GM18870 (cell line): ENCODE results near the gene PHYHIPL.

Experiments used
- ATAC-seq: cut with Tn5 transposase; IDR thresholded peaks from one replicate; pipeline ENCODE4 v1.9.1; 2021; ENCODE audit warnings: moderate library complexity; ENCODE audit not compliant: unreplicated experiment

PHYHIPL gene

GRCh38 chr10:59252491-59252890, 76.0 kb downstream of the PHYHIPL start:
- ATAC-seq = no peak

DNA sequence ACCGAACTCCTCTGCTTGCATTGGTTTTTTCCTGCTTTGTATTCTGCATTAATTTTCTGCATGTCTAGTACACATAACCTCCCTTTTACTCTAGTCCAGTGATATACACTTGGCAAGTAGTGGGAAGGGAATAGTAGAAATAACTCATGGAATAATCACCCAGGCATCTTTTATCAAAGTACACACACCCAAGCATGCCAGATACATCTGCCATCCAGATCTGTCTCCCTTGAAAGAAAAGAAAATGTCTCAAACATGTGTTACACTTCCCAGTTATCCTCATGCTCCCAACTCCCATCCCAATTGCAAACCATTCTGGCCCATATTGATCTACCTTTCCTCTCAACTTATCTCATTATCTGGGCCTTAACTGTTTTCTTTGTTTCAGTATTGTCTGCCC, 79.0 kb downstream of the PHYHIPL start:
- no peak for ATAC-seq

GRCh38 chr10:59257224-59257623, 80.8 kb downstream of the PHYHIPL start:
- no peak for ATAC-seq

- ATAC-seq = no peak
Observed at GRCh38 chr10:59258890-59259289, 82.4 kb downstream of the PHYHIPL start.

- no peak for ATAC-seq
Observed at GRCh38 chr10:59265141-59265540, 88.7 kb downstream of the PHYHIPL start.

DNA sequence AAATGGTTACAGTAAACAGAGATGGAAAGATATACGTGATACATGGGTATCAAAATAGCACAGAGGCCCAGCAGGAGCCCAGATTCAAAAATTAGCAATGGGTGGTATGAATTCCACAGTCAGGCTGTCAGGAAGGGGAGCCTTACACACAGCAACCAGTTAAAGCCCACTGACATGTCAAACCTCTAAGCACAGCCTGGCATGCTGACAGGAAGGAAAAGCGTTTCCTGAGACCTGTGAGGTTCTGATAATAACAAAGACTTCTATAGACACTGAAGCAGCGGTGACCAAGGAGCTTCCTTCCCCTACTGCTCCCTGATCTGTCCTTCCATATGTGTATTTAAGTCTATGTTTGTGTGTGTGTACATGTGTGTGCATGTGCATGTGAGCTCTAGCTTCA, 89.9 kb downstream of the PHYHIPL start:
- ATAC-seq = no peak

GRCh38 chr10:59268460-59268859, 92.0 kb downstream of the PHYHIPL start:
- no peak for ATAC-seq

DNA sequence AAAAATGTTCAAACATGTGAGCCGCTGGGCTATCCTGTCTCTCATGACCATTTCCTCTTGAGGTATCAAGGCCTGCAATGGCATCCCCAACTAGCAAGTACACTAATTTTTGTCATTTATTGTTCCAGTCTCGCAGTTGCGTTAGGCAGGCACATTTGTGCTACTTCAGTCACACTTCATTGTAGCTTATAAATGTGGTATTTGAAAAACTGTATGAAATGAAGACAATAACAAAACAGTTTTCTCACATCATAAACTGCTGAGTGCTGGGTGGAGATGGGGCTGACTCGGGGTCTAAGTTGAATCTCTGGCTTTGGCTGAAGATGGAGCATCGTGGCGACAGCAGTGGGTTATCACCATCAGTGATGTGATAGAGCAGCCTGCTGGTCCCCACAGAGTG, 93.2 kb downstream of the PHYHIPL start:
- ATAC-seq = no peak

- no peak for ATAC-seq
Observed at GRCh38 chr10:59270492-59270891, 94.0 kb downstream of the PHYHIPL start.

- no peak for ATAC-seq
Observed at GRCh38 chr10:59271160-59271559, 94.7 kb downstream of the PHYHIPL start.

DNA sequence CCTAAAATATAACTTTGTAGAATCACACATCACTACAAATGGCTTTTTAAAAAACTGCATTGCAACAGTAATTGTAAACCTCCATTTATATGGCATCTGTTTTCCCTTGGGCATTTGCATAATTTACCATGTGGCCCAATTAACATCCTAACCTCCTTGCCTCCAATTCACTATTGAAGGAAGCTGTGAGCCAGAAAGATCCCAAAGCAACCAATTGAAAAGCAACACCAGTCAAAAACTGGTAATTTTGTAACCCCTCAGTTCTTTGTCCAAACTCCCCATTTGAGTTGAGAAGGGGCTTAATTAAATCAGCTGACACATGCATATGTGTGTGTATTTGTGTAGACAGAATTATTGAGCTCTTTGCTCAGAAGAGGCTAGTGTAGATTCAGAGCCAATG, 95.6 kb downstream of the PHYHIPL start:
- no peak for ATAC-seq

DNA sequence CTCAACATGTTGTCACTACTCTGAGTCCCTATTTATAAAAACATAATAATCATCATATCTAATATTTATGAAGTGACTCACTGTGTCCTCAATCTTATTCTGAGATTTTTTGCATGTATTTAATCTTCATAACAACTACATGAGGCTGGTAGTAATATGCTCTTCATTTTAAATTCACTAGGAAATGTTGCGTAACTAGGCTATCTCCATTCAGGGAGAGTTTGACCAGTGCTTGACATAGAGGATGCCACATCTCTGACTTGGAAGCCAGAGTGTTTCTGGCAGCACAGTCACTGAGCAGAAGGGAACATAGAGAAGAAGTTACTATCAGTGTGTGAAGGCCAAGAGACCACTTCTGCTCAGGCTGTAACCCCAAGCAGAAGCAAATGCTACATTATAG, 97.0 kb downstream of the PHYHIPL start:
- no peak for ATAC-seq

DNA sequence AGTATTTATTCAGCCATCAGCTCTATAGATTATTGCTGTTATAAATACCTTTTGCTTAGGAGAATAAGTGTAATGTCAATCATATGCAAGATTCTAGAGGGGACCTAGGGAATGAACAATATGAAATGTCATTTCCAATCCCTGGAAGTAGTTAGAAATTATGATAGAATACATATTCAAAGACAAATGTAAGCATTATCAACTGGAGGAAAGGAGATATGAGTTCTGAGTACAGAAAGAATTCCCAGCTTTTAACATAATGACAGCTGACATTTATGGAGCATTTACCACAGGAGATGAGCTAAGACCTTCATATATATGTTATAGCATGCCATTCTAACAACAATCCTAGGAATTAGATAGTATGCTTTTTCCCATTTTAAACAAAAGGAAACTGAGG, 99.7 kb downstream of the PHYHIPL start:
- no peak for ATAC-seq

DNA sequence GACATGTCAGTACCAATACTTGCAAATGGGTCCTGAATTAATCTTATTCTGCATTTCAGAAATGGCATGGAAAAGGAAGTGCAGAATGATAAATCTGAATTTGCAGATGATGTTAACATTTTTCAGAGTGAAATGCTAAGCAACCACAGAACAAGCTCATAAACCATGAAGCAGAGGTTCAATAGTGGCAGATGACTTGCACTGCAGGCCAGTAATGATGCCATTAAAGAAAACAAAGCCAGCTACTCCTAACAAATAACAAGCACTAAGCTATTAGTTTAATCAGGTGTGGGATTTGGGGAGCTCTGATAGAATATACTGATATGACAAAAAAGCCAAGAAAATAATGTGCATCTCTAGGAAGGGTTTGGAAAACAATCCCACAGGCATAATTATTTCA, 100.5 kb downstream of the PHYHIPL start:
- no peak for ATAC-seq

GRCh38 chr10:59279476-59279875, 103.0 kb downstream of the PHYHIPL start:
- no peak for ATAC-seq

DNA sequence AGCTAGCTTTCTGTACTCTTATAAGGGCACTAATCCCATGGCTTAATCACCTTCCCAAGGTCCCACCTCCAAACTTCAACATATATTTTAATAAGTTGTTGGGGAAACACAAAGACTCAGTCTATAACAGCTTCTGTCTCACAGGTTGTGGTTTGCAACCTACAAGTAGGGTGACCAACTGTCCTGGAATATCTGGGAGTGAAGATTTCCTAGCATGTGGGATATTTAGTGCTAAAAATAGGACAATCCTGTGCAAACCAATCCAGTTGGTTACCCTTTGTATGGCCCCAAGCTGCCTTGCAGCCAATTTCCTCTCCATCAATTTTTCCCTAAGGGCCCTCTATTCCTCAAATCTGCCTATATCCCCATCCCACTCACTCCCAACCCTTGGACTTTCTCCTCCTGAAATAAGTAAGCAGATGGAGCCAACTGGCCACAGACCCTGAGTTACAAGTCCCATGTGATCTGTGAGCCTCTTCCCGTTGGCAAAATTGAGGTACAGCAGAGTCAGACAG, 103.6 kb downstream of the PHYHIPL start:
- no peak for ATAC-seq

GRCh38 chr10:59281861-59282260, 105.4 kb downstream of the PHYHIPL start:
- no peak for ATAC-seq

DNA sequence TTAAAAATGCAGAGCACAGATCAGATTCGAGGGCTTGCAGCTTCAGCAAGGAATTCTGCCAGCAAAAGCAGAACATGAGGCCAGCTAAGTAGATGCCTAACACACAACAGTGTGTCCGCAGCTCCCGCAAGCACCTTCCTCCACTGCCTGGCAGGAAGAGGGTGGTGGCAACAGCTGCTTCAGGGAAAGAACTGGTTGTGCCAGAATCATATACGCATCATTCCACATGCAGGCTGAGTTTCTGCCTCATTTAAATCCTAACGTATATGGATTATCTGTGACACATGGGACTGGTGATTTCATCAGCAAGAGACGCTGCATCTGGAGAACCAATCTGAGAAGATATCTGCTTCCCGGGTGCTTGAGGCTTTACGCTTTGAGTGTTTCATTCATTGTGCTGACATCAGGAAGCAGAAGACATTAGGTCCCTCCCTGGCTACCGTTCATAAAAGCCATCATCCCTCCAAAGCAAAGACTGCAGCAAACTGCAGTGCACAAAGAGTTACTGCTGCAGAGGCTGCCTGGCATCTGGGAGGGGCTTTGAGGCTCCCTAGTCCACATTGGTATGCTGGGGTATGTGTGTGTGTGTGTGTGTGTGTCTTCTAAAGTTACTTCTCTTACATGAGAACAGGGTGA, 107.1 kb downstream of the PHYHIPL start:
- ATAC-seq = no peak

GRCh38 chr10:59284118-59284975, 107.9 kb downstream of the PHYHIPL start:
- no peak for ATAC-seq

- no peak for ATAC-seq
Observed at GRCh38 chr10:59285073-59285472, 108.6 kb downstream of the PHYHIPL start.

DNA sequence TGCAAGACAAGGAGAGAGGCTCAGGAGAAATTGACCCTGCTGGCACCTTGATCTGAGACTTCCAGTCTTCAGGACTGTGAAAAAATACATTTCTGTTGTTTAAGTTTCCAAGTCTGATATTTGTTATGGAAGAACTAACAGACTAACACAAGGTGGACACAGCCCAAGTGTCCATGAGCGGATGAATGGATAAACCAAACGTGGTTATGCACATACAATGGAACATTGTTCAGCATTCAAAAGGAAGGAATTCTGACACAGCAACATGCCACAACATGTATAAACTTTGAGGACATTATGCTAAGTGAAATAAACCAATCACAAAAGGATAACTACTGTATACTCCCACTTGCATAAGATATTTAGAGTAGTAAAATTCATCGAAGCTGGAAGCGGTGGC, 109.4 kb downstream of the PHYHIPL start:
- ATAC-seq = no peak

DNA sequence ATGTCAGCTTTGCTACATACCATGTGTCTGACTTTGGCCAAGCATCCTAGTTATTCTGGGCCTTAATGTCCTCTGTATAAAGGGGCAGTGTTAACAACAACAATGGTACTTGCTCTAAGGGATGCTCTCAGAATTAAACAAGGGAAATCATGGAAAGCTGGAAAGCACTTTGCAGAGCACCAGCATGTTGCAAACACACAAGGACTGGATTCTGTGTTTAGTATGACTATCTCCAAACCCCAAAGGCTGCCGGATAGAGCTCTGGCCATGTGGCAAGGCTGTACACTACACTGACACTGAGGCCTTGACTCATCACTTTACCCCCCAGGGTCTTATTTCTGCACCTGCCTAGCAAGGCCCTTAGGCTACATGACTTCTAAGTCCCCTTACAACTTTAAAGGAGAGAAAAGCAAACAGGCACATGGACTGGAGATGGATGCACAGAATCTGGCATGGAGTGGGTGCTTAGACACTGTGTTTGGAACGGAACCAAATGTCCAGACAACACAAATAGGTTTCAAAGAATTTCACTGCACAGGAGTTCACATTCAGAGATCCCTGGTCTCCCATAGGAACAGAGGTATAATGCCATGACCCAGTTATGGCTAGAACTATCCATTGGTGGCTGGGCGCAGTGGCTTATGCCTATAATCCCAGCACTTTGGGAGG, 111.3 kb downstream of the PHYHIPL start:
- no peak for ATAC-seq
